CD14-positive monocyte (primary cell): ENCODE measurements around the gene ZNF841. TPM values are rescaled to one million over a fixed set of nuclear protein-coding genes. Genes with fewer than 3 reads are reported as not detected.
"Not testable (repeated sequence)": the region's sequence is repeated elsewhere in the genome, so short reads cannot be mapped to it uniquely, and the experiment has no call there.

ENCODE experiments used
- DNase-seq, 3 donors: peaks; one replicate each; pipeline ENCODE4 v3.0.0-alpha.2; 2011 to 2022
- H2AFZ ChIP-seq: 2 replicates; pipeline ENCODE4 v1.6.0; 2012; ENCODE audit warnings: mild to moderate bottlenecking, low read depth, low read length, inconsistent platforms; ENCODE audit not compliant: insufficient read depth, poor library complexity, severe bottlenecking
- H3K27ac ChIP-seq, 2 donors: 1 replicate in 1 of 2; 2 replicates in 1 of 2; pipeline ENCODE4 v1.5.1; 2012 to 2013; ENCODE audit warnings: low read length in 2 of 2, control low read depth in 1 of 2, inconsistent platforms in 1 of 2, low read depth in 1 of 2, mild to moderate bottlenecking in 1 of 2
- H3K27me3 ChIP-seq, 2 donors: one replicate each; pipeline versions ENCODE4 v1.6.0 to v1.6.1; 2011 to 2013; ENCODE audit warnings: low read length in 2 of 2; ENCODE audit not compliant: control insufficient read depth in 2 of 2, insufficient read depth in 2 of 2
- H3K36me3 ChIP-seq, 2 donors: replicated peaks in 1 of 2; 1 replicate in 1 of 2; 2 replicates in 1 of 2; pipeline versions ENCODE4 v1.5.1 to v1.6.1; 2012 to 2013; ENCODE audit warnings: low read length in 2 of 2, control low read depth in 1 of 2, inconsistent platforms in 1 of 2, mild to moderate bottlenecking in 1 of 2; ENCODE audit not compliant: insufficient read depth in 2 of 2, control insufficient read depth in 1 of 2
- H3K4me1 ChIP-seq, 2 donors: 1 replicate in 1 of 2; 2 replicates in 1 of 2; pipeline versions ENCODE4 v1.5.1 to v1.6.1; 2012 to 2013; ENCODE audit warnings: low read length in 2 of 2, control low read depth in 1 of 2, inconsistent platforms in 1 of 2, mild to moderate bottlenecking in 1 of 2, moderate library complexity in 1 of 2; ENCODE audit not compliant: insufficient read depth in 2 of 2, control insufficient read depth in 1 of 2
- H3K4me2 ChIP-seq: replicated peaks from 2 replicates; pipeline ENCODE3; 2012; ENCODE audit warnings: low read length, moderate library complexity, mild to moderate bottlenecking; ENCODE audit not compliant: poor library complexity, severe bottlenecking; ENCODE audit errors: extremely low read depth
- H3K4me3 ChIP-seq, 3 experiments: fragments of 200-600 bp in 1 of 3; sonication (generic) in 1 of 3; replicated peaks in 1 of 3; 1 replicate in 2 of 3; 2 replicates in 1 of 3; pipeline ENCODE4 v1.5.1; 2011 to 2013; ENCODE audit warnings: low read length in 3 of 3, mild to moderate bottlenecking in 3 of 3, control low read depth in 2 of 3, low read depth in 2 of 3, inconsistent platforms in 1 of 3, moderate library complexity in 1 of 3
- H3K79me2 ChIP-seq: 2 replicates; pipeline ENCODE4 v1.6.0; 2012; ENCODE audit warnings: mild to moderate bottlenecking, control low read depth, inconsistent platforms, low read length, moderate library complexity; ENCODE audit not compliant: insufficient read depth
- H3K9ac ChIP-seq: 2 replicates; pipeline ENCODE4 v1.6.0; 2017; ENCODE audit warnings: low read length, mild to moderate bottlenecking; ENCODE audit not compliant: insufficient read depth, poor library complexity, severe bottlenecking
- H3K9me3 ChIP-seq, 2 donors: replicated peaks in 1 of 2; 1 replicate in 1 of 2; 2 replicates in 1 of 2; pipeline versions ENCODE4 v1.5.1 to v1.6.1; 2012 to 2013; ENCODE audit warnings: low read length in 2 of 2, control low read depth in 1 of 2; ENCODE audit not compliant: control insufficient read depth in 1 of 2, insufficient read depth in 1 of 2
- H4K20me1 ChIP-seq: 2 replicates; pipeline ENCODE4 v1.6.0; 2012; ENCODE audit warnings: mild to moderate bottlenecking, low read length, control low read depth, moderate library complexity; ENCODE audit not compliant: insufficient read depth
- H3K27ac Mint-ChIP-seq, 7 donors: one replicate each; pipeline ENCODE4 v1.8.0; 2020; ENCODE audit warnings: mild to moderate bottlenecking in 7 of 7, mixed read lengths in 7 of 7, moderate library complexity in 6 of 7, inconsistent platforms in 2 of 7
- H3K27me3 Mint-ChIP-seq, 3 donors: one replicate each; pipeline ENCODE4 v1.8.0; 2021 to 2022; ENCODE audit warnings: low read depth in 3 of 3, mild to moderate bottlenecking in 3 of 3, mixed read lengths in 3 of 3, moderate library complexity in 3 of 3, inconsistent platforms in 1 of 3
- H3K36me3 Mint-ChIP-seq, 2 donors: one replicate each; pipeline ENCODE4 v1.8.0; 2020; ENCODE audit warnings: mixed read lengths in 2 of 2, inconsistent platforms in 1 of 2, mild to moderate bottlenecking in 1 of 2
- H3K4me1 Mint-ChIP-seq: one replicate; pipeline ENCODE4 v1.8.0; 2020; ENCODE audit warnings: mild to moderate bottlenecking, mixed read lengths
- H3K4me3 Mint-ChIP-seq, 2 donors: one replicate each; pipeline ENCODE4 v1.8.0; 2020; ENCODE audit warnings: mild to moderate bottlenecking in 2 of 2, mixed read lengths in 2 of 2, moderate library complexity in 1 of 2
- H3K9me3 Mint-ChIP-seq, 7 donors: one replicate each; pipeline ENCODE4 v1.8.0; 2020 to 2022; ENCODE audit warnings: mixed read lengths in 7 of 7, mild to moderate bottlenecking in 6 of 7, moderate library complexity in 6 of 7, inconsistent platforms in 2 of 7
- CTCF ChIP-seq: fragments of 200-600 bp; IDR thresholded peaks from one replicate; pipeline ENCODE4 v1.8.0; 2022; ENCODE audit warnings: antibody characterized with exemption, mild to moderate bottlenecking
- WGBS: methylation state at CpG from one replicate; pipeline ENCODE4 v1.1.5; 2013; ENCODE audit warnings: missing lambda C conversion rate; ENCODE audit not compliant: insufficient coverage; 5-methylcytosine and 5-hydroxymethylcytosine counted together
- intact Hi-C, 2 donors: fragments of 100-400 bp; cut with micrococcal nuclease; formaldehyde crosslinking; loops; one replicate each; pipeline versions ENCODE4 v1.15.0 to v1.15.1; 2023
- polyA plus RNA-seq, 3 donors: library from polyadenylated mRNA; depleted of rRNA in 1 of 3; unstranded in 2 of 3; stranded (reverse) in 1 of 3; fragments of 300-500 nt in 2 of 3; fragments of >200 nt in 1 of 3; fragmentation: Illumina TruSeq in 2 of 3; gene quantifications; 1 replicate in 2 of 3; 2 replicates in 1 of 3; pipeline ENCODE4 v1.2.3, GENCODE V29; 2012 to 2021

ZNF841 gene
- polyA plus RNA-seq, 3 donors: 0.42 to 5.2 TPM; not detected in 1

- Mint-ChIP-seq H3K4me1 (peaks cover 11% of the 10 kb centered on the region), H3K9me3 (peaks cover 48 to 75% (median 64%) of the 10 kb centered on the region in 7 donors), H3K36me3 (peaks cover 9 to 16% of the 10 kb centered on the region in 2 donors)
- H3K27ac Mint-ChIP-seq, DNase-seq, H3K27me3 ChIP-seq, H3K4me2 ChIP-seq, H3K4me3 Mint-ChIP-seq, H3K4me3 ChIP-seq, H3K27me3 Mint-ChIP-seq, H3K79me2 ChIP-seq, H2AFZ ChIP-seq, H4K20me1 ChIP-seq, H3K9ac ChIP-seq, H3K27ac ChIP-seq, H3K36me3 ChIP-seq, intact Hi-C loops: not testable (repeated sequence)
- Histone ChIP-seq H3K9me3 (peaks cover 29 to 46% of the 10 kb centered on the region in 2 donors), H3K4me1 (peaks cover 11 to 13% of the 10 kb centered on the region in 2 donors)
- WGBS: no CpG with 5 or more reads among the region's 1 CpG
Observed at GRCh38 chr19:52051736-52052135, 43.8 kb downstream of the ZNF841 start.

- TF ChIP-seq CTCF: no peak
- under 1% methylated on average over 46 of the region's 60 CpGs for WGBS
- peaks cover 14 to 31% of the 10 kb centered on the region in 2 donors for H3K36me3 ChIP-seq
- no peaks in the 10 kb centered on the region for H3K27me3 ChIP-seq
- H3K4me1 Mint-ChIP-seq: peaks cover 11% of the 10 kb centered on the region
- peak within 1 kb of the TSS; percentile 98 to 99 for H3K4me3 Mint-ChIP-seq
- peak within 1 kb of the TSS; percentile 93 for H2AFZ ChIP-seq
- peak; percentile 92 to 95 (median 94) for DNase-seq
- peak within 1 kb of the TSS; percentile 93 to 96 for H3K27ac ChIP-seq
- H3K79me2 ChIP-seq: no peaks in the 10 kb centered on the region
- peak within 1 kb of the TSS; percentile 87 for H3K9ac ChIP-seq
- H4K20me1 ChIP-seq: no peaks in the 10 kb centered on the region
- peaks cover 0 to 2% (median 0%) of the 10 kb centered on the region in 3 donors for H3K27me3 Mint-ChIP-seq
- peaks cover 11 to 13% of the 10 kb centered on the region in 2 donors for H3K4me1 ChIP-seq
- peaks cover 39 to 50% of the 10 kb centered on the region in 2 donors for H3K9me3 ChIP-seq
- peak within 1 kb of the TSS; percentile 69 to 94 (median 92) for H3K4me3 ChIP-seq
- peaks cover 27 to 42% of the 10 kb centered on the region in 2 donors for H3K36me3 Mint-ChIP-seq
- peaks cover 31 to 71% (median 52%) of the 10 kb centered on the region in 7 donors for H3K9me3 Mint-ChIP-seq
- H3K4me2 ChIP-seq: peak within 1 kb of the TSS; percentile 88
- intact Hi-C loops: loop anchor here (1.0 to 5.0 kb wide), 3 partner anchors 42 to 63 kb away; partner anchors contain the start of genes ZNF350 (in 2 of the 2) and ZNF615 (in 1 of the 2)
- peak within 1 kb of the TSS; percentile 97 to 100 (median 99) for H3K27ac Mint-ChIP-seq
Observed at GRCh38 chr19:52048555-52049501, 46.7 kb downstream of the ZNF841 start, which contains the start of gene ZNF432. Gene ZNF432 (minus strand): TSS chr19:52048838. CDS start chr19:52046868, 1,970 bp downstream.
